GM23338 (cell line): ENCODE measurements around the gene VDAC1.

Experiments used
- CREB1 ChIP-seq: fragments of 250-450 bp; sonication (Bioruptor Pico); IDR thresholded peaks from 2 replicates; pipeline ENCODE4 v1.5.0; 2020; ENCODE audit warnings: low read depth, mild to moderate bottlenecking, moderate library complexity
- CTCF ChIP-seq, 2 experiments: fragments of 200-600 bp in 1 of 2; sonication (generic) in 1 of 2; conservative IDR thresholded peaks; 2 replicates each; pipeline versions ENCODE4 v1.5.1 to v1.6.1; 2016 to 2017; ENCODE audit warnings: antibody characterized with exemption in 2 of 2, low read depth in 2 of 2, mild to moderate bottlenecking in 2 of 2, moderate library complexity in 1 of 2
- ETS1 ChIP-seq: IDR thresholded peaks from 2 replicates; pipeline ENCODE4 v1.6.1; 2016; ENCODE audit warnings: antibody characterized with exemption
- EZH2 ChIP-seq: fragments of 200-600 bp; sonication (generic); IDR thresholded peaks from one replicate; pipeline ENCODE4 v1.8.0; 2017; ENCODE audit warnings: antibody characterized with exemption, mild to moderate bottlenecking, low read depth; ENCODE audit not compliant: unreplicated experiment
- EZH2phosphoT487 ChIP-seq: fragments of 200-600 bp; sonication (generic); IDR thresholded peaks from one replicate; pipeline ENCODE4 v1.8.1; 2018; ENCODE audit warnings: antibody characterized with exemption; ENCODE audit not compliant: unreplicated experiment
- JUNB ChIP-seq: IDR thresholded peaks from one replicate; pipeline ENCODE4 v1.6.1; 2016; ENCODE audit warnings: antibody characterized with exemption; ENCODE audit not compliant: unreplicated experiment
- NANOG ChIP-seq: IDR thresholded peaks from 2 replicates; pipeline ENCODE4 v1.6.1; 2016; ENCODE audit warnings: antibody characterized with exemption, borderline replicate concordance
- POLR2AphosphoS5 ChIP-seq: IDR thresholded peaks from 2 replicates; pipeline ENCODE4 v1.6.1; 2016; ENCODE audit warnings: antibody characterized with exemption, low read depth
- REST ChIP-seq: IDR thresholded peaks from one replicate; pipeline ENCODE4 v1.6.1; 2018; ENCODE audit warnings: antibody characterized with exemption; ENCODE audit not compliant: unreplicated experiment
- STAT1 ChIP-seq: IDR thresholded peaks from one replicate; pipeline ENCODE4 v1.6.1; 2016; ENCODE audit warnings: antibody characterized with exemption; ENCODE audit not compliant: unreplicated experiment
- ZNF114 ChIP-seq: fragments of 250-450 bp; sonication (Bioruptor Pico); IDR thresholded peaks from 2 replicates; pipeline ENCODE4 v1.5.0; 2020; ENCODE audit warnings: mild to moderate bottlenecking, moderate library complexity
- ZNF462 ChIP-seq: fragments of 250-450 bp; sonication (Bioruptor Pico); IDR thresholded peaks from 2 replicates; pipeline ENCODE4 v1.5.0; 2020; ENCODE audit warnings: mild to moderate bottlenecking, moderate library complexity

- TF ChIP-seq EZH2 (no peak), CTCF (conservative IDR thresholded peaks at IDR 0.05; ENCODE audit: low read depth in 2 of 2) (no peak), POLR2AphosphoS5 (no peak), NANOG (no peak), ETS1 (no peak), STAT1 (no peak), REST (no peak), EZH2phosphoT487 (no peak), CREB1 (CRISPR knock-in tag) (no peak), ZNF462 (CRISPR knock-in tag) (no peak), ZNF114 (CRISPR knock-in tag) (no peak), JUNB (no peak)
Measured at GRCh38 chr5:134000091-134000511, 4.7 kb downstream of the VDAC1 start.
